Keratinocyte (primary cell): Measurements from ENCODE around the gene PGBD1.

Experiments
- EZH2 ChIP-seq: IDR thresholded peaks from one replicate; pipeline ENCODE4 v1.6.1; 2012; ENCODE audit warnings: inconsistent platforms, mild to moderate bottlenecking, low read length, moderate library complexity
- TF ChIP-seq, protein P1 (sequence below), 3 experiments: IDR thresholded peaks in 1 of 3; conservative IDR thresholded peaks in 1 of 3; optimal IDR thresholded peaks in 1 of 3; 2 replicates in 2 of 3; 3 replicates in 1 of 3; pipeline versions ENCODE3 to v1.5.1; 2011; ENCODE audit warnings: low read length in 3 of 3, mild to moderate bottlenecking in 3 of 3, moderate library complexity in 2 of 3, control low read depth in 1 of 3, inconsistent platforms in 1 of 3; ENCODE audit not compliant: insufficient read depth in 2 of 3; ENCODE audit errors: extremely low read depth in 1 of 3

GRCh38 chr6:28303570-28303969 is 22.2 kb downstream of the PGBD1 start:
- TF ChIP-seq EZH2 = no peak
- TF ChIP-seq, protein P1, sequence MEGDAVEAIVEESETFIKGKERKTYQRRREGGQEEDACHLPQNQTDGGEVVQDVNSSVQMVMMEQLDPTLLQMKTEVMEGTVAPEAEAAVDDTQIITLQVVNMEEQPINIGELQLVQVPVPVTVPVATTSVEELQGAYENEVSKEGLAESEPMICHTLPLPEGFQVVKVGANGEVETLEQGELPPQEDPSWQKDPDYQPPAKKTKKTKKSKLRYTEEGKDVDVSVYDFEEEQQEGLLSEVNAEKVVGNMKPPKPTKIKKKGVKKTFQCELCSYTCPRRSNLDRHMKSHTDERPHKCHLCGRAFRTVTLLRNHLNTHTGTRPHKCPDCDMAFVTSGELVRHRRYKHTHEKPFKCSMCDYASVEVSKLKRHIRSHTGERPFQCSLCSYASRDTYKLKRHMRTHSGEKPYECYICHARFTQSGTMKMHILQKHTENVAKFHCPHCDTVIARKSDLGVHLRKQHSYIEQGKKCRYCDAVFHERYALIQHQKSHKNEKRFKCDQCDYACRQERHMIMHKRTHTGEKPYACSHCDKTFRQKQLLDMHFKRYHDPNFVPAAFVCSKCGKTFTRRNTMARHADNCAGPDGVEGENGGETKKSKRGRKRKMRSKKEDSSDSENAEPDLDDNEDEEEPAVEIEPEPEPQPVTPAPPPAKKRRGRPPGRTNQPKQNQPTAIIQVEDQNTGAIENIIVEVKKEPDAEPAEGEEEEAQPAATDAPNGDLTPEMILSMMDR (optimal IDR thresholded peaks at IDR 0.05 in 1 of 3, IDR thresholded peaks at IDR 0.05 in 1 of 3, conservative IDR thresholded peaks at IDR 0.05 in 1 of 3; ENCODE audit: extremely low read depth in 1 of 3, insufficient read depth in 2 of 3, low read length in 3 of 3) = no peak
